ENCODE measurements around the gene IGFBP6. TPM values are rescaled to one million over a fixed set of nuclear protein-coding genes. Genes with fewer than 3 reads are reported as not detected.

IGFBP6 gene
- total RNA-seq, 1 experiment from 2014 or later: 7.3 TPM

DNA sequence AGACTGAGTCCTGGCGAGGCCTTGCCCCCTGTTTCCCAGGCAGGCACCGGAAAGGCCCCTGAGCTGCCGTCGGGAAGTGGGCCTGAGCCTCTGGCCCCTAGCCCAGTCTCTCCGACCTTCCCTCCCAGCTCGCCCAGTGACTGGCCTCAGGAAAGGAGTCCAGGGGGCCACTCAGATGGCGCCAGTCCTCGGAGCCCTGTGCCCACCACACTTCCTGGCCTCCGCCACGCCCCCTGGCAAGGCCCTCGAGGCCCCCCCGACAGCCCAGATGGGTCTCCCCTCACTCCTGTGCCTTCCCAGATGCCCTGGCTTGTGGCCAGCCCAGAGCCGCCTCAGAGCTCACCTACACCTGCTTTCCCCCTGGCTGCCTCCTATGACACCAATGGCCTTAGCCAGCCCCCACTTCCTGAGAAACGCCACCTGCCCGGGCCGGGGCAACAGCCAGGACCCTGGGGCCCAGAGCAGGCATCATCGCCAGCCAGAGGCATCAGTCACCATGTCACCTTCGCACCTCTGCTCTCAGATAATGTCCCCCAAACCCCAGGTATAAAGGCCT lies 36.7 kb upstream of the IGFBP6 start:
- no peaks in the 10 kb centered on the region for H3K9me3 ChIP-seq (ENCODE audit: low read depth, low read length, poor library complexity, severe bottlenecking)
- H3K27me3 ChIP-seq (replicated peaks; ENCODE audit: insufficient read depth, low read depth, low read length, poor library complexity): no peaks in the 10 kb centered on the region
- intact Hi-C loops (cut with micrococcal nuclease; ENCODE audit: unreplicated experiment): no loop called here
- TF ChIP-seq EZH2 (IDR thresholded peaks at IDR 0.05; ENCODE audit: borderline replicate concordance, low read depth, low read length, poor library complexity, severe bottlenecking): no peak
- TF ChIP-seq, protein P1, sequence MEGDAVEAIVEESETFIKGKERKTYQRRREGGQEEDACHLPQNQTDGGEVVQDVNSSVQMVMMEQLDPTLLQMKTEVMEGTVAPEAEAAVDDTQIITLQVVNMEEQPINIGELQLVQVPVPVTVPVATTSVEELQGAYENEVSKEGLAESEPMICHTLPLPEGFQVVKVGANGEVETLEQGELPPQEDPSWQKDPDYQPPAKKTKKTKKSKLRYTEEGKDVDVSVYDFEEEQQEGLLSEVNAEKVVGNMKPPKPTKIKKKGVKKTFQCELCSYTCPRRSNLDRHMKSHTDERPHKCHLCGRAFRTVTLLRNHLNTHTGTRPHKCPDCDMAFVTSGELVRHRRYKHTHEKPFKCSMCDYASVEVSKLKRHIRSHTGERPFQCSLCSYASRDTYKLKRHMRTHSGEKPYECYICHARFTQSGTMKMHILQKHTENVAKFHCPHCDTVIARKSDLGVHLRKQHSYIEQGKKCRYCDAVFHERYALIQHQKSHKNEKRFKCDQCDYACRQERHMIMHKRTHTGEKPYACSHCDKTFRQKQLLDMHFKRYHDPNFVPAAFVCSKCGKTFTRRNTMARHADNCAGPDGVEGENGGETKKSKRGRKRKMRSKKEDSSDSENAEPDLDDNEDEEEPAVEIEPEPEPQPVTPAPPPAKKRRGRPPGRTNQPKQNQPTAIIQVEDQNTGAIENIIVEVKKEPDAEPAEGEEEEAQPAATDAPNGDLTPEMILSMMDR (conservative IDR thresholded peaks at IDR 0.05; ENCODE audit: low read depth, low read length): no peak
- no peak for DNase-seq (ENCODE audit: low spot score)
- H3K27ac ChIP-seq (ENCODE audit: low read depth, low read length, poor library complexity, severe bottlenecking): no peak overlapping the region
- no peak overlapping the region for H3K4me3 ChIP-seq (ENCODE audit: low read depth, low read length, poor library complexity, severe bottlenecking)
- no peaks in the 10 kb centered on the region for H3K4me1 ChIP-seq (ENCODE audit: insufficient read depth, low read length, poor library complexity, severe bottlenecking)
- POLR2A ChIA-PET (ENCODE audit: low non-redundant PET): no interaction called here
- CTCF ChIA-PET: no interaction called here
- peaks cover 8% of the 10 kb centered on the region for H3K36me3 ChIP-seq (ENCODE audit: insufficient read depth, low read length, poor library complexity, severe bottlenecking)
- BruUV-seq (replicated peaks): no TSS peak

DNA sequence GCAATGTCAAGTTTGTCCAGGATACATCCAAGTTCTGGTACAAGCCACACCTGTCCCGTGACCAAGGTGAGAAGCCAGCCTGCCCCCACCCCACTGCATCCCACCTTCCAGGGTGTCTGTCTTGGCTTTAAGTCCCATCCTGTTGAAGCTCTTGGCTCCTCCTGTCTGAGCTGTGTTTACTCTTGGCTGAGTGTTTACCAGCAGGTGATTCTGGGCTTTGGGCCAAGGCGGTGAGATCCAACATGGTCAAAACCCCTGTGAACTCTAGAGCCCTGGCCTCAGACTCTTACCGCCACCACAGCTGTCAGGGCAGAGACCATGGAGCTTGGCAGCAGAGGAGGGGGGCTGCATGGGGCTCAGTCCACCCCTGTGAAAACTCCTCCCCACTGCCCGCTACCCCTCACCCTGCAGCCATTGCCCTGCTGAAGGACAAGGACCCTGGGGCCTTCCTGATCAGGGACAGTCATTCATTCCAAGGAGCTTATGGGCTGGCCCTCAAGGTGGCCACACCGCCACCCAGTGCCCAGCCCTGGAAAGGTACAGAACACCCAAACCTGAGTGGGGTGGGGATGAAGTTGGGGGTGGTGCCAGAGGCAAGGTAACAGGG lies 36.0 kb upstream of the IGFBP6 start:
- H3K9me3 ChIP-seq (ENCODE audit: low read depth, low read length, poor library complexity, severe bottlenecking): no peaks in the 10 kb centered on the region
- BruUV-seq (replicated peaks): no TSS peak
- peaks cover 13% of the 10 kb centered on the region for H3K36me3 ChIP-seq (ENCODE audit: insufficient read depth, low read length, poor library complexity, severe bottlenecking)
- no peak overlapping the region for H3K4me3 ChIP-seq (ENCODE audit: low read depth, low read length, poor library complexity, severe bottlenecking)
- POLR2A ChIA-PET (ENCODE audit: low non-redundant PET): no interaction called here
- H3K27ac ChIP-seq (ENCODE audit: low read depth, low read length, poor library complexity, severe bottlenecking): no peak overlapping the region
- H3K27me3 ChIP-seq (replicated peaks; ENCODE audit: insufficient read depth, low read depth, low read length, poor library complexity): no peaks in the 10 kb centered on the region
- CTCF ChIA-PET: no interaction called here
- no peak for DNase-seq (ENCODE audit: low spot score)
- TF ChIP-seq, protein P1 (conservative IDR thresholded peaks at IDR 0.05; ENCODE audit: low read depth, low read length): peak; percentile 40
- TF ChIP-seq EZH2 (IDR thresholded peaks at IDR 0.05; ENCODE audit: borderline replicate concordance, low read depth, low read length, poor library complexity, severe bottlenecking): no peak
- intact Hi-C loops (cut with micrococcal nuclease; ENCODE audit: unreplicated experiment): no loop called here
- H3K4me1 ChIP-seq (ENCODE audit: insufficient read depth, low read length, poor library complexity, severe bottlenecking): no peaks in the 10 kb centered on the region

DNA sequence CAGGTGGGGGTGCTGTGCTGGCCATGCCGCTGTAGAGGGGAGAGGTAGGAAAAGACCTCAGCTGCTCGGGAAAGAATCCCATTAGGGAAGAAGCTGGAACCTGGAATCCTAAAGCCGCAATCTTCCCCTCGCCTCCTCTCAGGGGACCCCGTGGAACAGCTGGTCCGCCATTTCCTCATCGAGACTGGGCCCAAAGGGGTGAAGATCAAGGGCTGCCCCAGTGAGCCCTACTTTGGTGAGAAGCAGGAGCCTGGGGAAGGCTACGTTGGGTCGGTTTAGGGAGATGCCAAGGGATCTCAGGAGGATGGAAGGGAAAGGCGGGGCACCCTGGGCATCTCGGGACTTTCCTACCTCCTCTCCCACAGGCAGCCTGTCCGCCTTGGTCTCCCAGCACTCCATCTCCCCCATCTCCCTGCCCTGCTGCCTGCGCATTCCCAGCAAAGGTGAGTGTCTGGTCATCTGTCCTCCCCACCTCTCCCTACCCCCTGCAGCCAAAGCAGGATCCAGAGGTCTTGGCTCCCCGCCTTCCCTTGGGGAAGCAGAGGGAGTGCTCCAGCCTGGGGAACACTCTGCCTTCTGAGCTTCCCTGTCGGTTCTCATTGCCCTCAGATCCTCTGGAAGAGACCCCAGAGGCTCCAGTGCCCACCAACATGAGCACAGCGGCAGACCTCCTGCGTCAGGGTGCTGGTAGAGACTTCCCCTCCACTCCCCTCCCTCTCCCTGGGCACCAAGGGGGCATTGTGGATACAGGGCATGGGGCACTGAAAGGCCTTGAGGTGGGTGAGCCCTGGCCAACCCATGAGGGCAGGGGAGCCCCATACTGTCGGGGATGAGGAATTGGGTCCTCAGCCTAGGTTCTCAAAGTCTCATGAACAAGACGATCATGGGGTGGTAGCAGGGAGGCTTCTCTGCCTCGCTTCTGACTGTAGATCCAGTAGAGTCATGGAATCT lies 35.2 kb upstream of the IGFBP6 start:
- TF ChIP-seq, protein P1 (conservative IDR thresholded peaks at IDR 0.05; ENCODE audit: low read depth, low read length): no peak
- no peak for TF ChIP-seq EZH2 (IDR thresholded peaks at IDR 0.05; ENCODE audit: borderline replicate concordance, low read depth, low read length, poor library complexity, severe bottlenecking)
- no peak overlapping the region for H3K4me3 ChIP-seq (ENCODE audit: low read depth, low read length, poor library complexity, severe bottlenecking)
- DNase-seq (ENCODE audit: low spot score): no peak
- BruUV-seq (replicated peaks): no TSS peak
- CTCF ChIA-PET: no interaction called here
- no peaks in the 10 kb centered on the region for H3K4me1 ChIP-seq (ENCODE audit: insufficient read depth, low read length, poor library complexity, severe bottlenecking)
- H3K27me3 ChIP-seq (replicated peaks; ENCODE audit: insufficient read depth, low read depth, low read length, poor library complexity): no peaks in the 10 kb centered on the region
- POLR2A ChIA-PET (ENCODE audit: low non-redundant PET): no interaction called here
- intact Hi-C loops (cut with micrococcal nuclease; ENCODE audit: unreplicated experiment): no loop called here
- H3K27ac ChIP-seq (ENCODE audit: low read depth, low read length, poor library complexity, severe bottlenecking): no peak overlapping the region
- H3K9me3 ChIP-seq (ENCODE audit: low read depth, low read length, poor library complexity, severe bottlenecking): no peaks in the 10 kb centered on the region
- H3K36me3 ChIP-seq (ENCODE audit: insufficient read depth, low read length, poor library complexity, severe bottlenecking): peaks cover 13% of the 10 kb centered on the region

Data from A673 (cell line).